ENCODE data around the gene NCR2.

DNA sequence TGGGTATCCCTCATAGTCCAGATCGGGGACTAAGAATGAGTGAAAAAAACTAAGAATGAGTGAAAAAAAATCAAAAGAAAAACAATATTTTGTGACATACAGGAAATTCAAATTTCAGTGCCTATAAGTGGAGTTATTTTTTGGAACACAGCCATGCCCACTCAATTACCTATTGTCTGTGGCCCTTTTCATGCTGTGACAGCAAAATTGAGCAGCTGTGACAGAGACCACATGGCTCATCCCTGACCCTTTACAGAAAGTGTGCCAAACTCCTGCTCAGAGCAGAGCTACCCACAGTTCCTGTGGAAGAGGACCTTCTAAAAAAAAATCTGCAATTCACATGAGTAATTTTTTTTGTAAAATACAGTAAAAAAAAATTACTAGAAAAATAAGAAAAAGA is 1.4 kb downstream of the NCR2 start:
- TF ChIP-seq, protein P1, sequence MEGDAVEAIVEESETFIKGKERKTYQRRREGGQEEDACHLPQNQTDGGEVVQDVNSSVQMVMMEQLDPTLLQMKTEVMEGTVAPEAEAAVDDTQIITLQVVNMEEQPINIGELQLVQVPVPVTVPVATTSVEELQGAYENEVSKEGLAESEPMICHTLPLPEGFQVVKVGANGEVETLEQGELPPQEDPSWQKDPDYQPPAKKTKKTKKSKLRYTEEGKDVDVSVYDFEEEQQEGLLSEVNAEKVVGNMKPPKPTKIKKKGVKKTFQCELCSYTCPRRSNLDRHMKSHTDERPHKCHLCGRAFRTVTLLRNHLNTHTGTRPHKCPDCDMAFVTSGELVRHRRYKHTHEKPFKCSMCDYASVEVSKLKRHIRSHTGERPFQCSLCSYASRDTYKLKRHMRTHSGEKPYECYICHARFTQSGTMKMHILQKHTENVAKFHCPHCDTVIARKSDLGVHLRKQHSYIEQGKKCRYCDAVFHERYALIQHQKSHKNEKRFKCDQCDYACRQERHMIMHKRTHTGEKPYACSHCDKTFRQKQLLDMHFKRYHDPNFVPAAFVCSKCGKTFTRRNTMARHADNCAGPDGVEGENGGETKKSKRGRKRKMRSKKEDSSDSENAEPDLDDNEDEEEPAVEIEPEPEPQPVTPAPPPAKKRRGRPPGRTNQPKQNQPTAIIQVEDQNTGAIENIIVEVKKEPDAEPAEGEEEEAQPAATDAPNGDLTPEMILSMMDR (IDR thresholded peaks at IDR 0.05 in 2 of 3, conservative IDR thresholded peaks at IDR 0.05 in 1 of 3; ENCODE audit: insufficient read depth in 2 of 3, low read depth in 1 of 3, low read length in 3 of 3) = no peak
- TF ChIP-seq CBX2 (IDR thresholded peaks at IDR 0.05; ENCODE audit: insufficient read depth, low read length, poor library complexity, severe bottlenecking) (no peak), NCOA1 (IDR thresholded peaks at IDR 0.05; ENCODE audit: low read depth) (no peak), GATAD2B (IDR thresholded peaks at IDR 0.05; ENCODE audit: borderline replicate concordance) (no peak), CBX5 (IDR thresholded peaks at IDR 0.05; ENCODE audit: borderline replicate concordance, low read depth) (no peak), EHMT2 (IDR thresholded peaks at IDR 0.05) (no peak), FOXK1 (CRISPR knock-in tag; IDR thresholded peaks at IDR 0.05; ENCODE audit: borderline replicate concordance) (no peak), SNRNP70 (optimal IDR thresholded peaks at IDR 0.05; ENCODE audit: low read depth, low read length) (no peak), CEBPB (tag; IDR thresholded peaks at IDR 0.05) (no peak), RBBP5 (IDR thresholded peaks at IDR 0.05; ENCODE audit: borderline replicate concordance, insufficient read depth, low read length, poor library complexity, severe bottlenecking) (no peak), BMI1 (IDR thresholded peaks at IDR 0.05; ENCODE audit: low read length) (no peak)
